Fibroblast of lung (primary cell): Measurements from ENCODE around the gene LANCL3.

Experiments used
- EZH2 ChIP-seq: IDR thresholded peaks from 2 replicates; pipeline ENCODE4 v1.5.1; 2012; ENCODE audit warnings: low read length, control low read depth, mild to moderate bottlenecking; ENCODE audit errors: missing control alignments
- TF ChIP-seq, protein P1 (sequence below), 2 donors: IDR thresholded peaks in 1 of 2; conservative IDR thresholded peaks in 1 of 2; 1 replicate in 1 of 2; 2 replicates in 1 of 2; pipeline ENCODE4 v1.5.1; 2011 to 2012; ENCODE audit warnings: low read length in 2 of 2, control low read depth in 1 of 2, inconsistent platforms in 1 of 2, low read depth in 1 of 2, mild to moderate bottlenecking in 1 of 2

DNA sequence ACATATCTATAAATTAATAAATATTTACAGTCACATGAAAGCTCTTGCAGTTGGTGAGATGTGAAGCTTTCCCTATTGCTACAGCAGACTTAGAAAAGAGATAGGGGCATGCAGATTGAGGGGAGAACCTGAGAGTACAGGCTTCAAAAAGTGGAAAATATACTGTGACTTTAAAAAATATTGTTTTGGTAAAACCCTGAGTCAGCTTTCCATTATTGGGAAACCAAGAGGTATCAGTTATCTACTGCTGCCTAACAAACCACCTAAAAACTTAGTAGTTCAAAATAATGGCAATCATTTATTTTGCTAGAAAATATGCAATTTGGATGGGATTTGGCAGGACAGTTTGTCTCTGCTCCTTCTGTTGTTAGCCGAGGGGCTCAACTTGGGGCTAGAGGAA, 38.3 kb downstream of the LANCL3 start:
- no peak for TF ChIP-seq EZH2
- TF ChIP-seq, protein P1, sequence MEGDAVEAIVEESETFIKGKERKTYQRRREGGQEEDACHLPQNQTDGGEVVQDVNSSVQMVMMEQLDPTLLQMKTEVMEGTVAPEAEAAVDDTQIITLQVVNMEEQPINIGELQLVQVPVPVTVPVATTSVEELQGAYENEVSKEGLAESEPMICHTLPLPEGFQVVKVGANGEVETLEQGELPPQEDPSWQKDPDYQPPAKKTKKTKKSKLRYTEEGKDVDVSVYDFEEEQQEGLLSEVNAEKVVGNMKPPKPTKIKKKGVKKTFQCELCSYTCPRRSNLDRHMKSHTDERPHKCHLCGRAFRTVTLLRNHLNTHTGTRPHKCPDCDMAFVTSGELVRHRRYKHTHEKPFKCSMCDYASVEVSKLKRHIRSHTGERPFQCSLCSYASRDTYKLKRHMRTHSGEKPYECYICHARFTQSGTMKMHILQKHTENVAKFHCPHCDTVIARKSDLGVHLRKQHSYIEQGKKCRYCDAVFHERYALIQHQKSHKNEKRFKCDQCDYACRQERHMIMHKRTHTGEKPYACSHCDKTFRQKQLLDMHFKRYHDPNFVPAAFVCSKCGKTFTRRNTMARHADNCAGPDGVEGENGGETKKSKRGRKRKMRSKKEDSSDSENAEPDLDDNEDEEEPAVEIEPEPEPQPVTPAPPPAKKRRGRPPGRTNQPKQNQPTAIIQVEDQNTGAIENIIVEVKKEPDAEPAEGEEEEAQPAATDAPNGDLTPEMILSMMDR (conservative IDR thresholded peaks at IDR 0.05 in 1 of 2, IDR thresholded peaks at IDR 0.05 in 1 of 2; ENCODE audit: low read depth in 1 of 2, low read length in 2 of 2), result no peak
